ENCODE measurements around the gene KNDC1.
"Not testable (repeated sequence)": the region's sequence is repeated elsewhere in the genome, so short reads cannot be mapped to it uniquely, and the experiment has no call there.

KNDC1 gene

DNA sequence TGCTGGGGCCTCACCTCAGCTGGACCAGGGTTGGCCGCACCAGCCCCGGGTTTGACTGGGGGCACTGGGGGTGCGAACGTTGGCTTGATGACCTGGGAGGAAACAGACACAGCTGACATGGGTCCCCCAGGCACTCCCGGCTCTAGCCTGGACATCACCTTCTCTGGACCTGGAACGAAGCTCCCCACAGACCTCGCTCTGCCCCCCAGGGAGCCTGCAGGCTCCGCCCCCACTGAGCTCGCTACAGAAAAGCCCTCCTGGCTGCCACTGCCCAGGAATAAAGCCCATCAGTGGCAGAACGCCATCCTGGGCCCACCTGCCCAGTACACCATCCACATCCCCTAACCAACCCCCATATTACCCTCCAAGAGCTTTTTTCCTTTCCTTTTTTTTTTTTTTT lies 103.7 kb downstream of the KNDC1 start:
- no peak for DNase-seq

GRCh38 chr10:133264461-133264860 lies 104.4 kb downstream of the KNDC1 start:
- DNase-seq = no peak

DNA sequence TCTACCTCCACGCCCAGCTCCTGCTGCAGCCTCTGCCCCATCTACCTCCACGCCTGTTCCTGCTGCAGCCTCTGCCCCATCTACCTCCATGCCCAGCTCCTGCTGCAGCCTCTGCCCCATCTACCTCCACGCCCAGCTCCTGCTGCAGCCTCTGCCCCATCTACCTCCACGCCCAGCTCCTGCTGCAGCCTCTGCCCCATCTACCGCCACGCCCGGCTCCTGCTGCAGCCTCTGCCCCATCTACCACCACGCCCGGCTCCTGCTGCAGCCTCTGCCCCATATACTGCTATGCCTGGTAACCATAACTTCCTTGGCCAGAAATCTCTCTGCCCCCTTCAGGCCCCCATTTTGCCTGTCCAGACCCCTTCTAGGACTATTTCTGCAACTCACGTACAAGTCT lies 105.0 kb downstream of the KNDC1 start:
- DNase-seq = not testable (repeated sequence)

DNA sequence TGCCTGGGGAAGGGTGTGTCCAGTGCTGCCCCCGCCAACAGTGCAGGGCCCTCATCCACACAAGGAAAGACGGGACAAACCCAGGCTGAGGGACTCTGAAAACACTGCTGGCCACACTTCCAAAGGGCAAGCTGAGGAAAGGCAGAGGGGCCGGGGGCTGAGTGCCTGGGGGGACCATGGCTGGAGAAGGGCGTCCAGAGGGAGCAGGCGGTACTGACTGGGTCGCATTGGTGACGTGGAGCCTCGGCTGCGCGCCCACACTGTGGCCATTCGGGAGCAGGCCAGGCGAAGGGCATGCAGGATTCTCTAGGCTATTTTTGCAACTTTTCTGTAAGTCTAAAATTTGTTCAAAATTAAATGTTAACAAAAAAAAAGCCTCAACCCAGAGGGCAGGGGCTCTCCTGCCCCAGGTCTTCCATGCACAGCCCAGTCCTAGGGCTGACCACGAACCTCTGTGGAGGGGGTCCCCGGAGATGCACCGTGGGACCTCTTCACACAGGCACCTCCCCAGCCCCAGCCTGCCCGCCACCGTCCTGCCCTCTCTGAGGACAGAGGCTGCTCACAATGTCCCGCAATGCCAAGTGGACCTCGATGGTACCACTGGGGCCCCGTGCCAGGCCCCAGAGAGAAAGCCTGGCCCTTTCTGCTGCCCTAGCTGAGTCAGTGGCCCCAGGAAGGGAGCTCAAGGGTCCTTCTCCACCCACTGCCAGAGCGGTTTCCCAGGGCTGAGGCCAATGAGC lies 106.2 kb downstream of the KNDC1 start:
- DNase-seq = no peak

GRCh38 chr10:133267293-133267692 lies 107.3 kb downstream of the KNDC1 start:
- DNase-seq = no peak

- no peak for DNase-seq
Observed at GRCh38 chr10:133267829-133268228, 107.8 kb downstream of the KNDC1 start.

- no peak for DNase-seq
Observed at GRCh38 chr10:133268532-133268931, 108.5 kb downstream of the KNDC1 start.

DNA sequence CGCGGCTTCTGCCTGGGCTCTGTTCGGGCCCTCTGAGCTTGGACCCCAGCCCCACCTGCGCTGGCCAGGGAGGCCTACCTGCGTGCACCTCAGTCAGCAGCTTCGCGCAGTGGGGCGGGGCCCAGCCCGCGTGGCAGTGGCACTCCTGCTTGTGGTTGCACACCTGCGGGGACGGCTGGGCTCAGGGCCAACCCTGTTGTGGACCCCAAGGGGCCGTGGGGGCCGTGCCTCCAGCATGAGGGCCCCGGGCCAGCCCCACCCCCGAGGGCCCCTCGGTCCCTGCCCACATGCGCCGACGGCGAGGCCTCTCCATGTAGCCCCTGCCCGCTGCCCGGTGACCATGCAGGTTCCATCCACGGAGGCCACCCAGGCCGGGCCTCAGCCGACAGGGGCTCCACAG lies 109.3 kb downstream of the KNDC1 start:
- no peak for DNase-seq

- no peak for DNase-seq
Observed at GRCh38 chr10:133270204-133270603, 110.2 kb downstream of the KNDC1 start.

- DNase-seq = no peak
Observed at GRCh38 chr10:133270773-133271297, 110.8 kb downstream of the KNDC1 start.

GRCh38 chr10:133271521-133272300 lies 111.7 kb downstream of the KNDC1 start:
- DNase-seq = no peak

DNA sequence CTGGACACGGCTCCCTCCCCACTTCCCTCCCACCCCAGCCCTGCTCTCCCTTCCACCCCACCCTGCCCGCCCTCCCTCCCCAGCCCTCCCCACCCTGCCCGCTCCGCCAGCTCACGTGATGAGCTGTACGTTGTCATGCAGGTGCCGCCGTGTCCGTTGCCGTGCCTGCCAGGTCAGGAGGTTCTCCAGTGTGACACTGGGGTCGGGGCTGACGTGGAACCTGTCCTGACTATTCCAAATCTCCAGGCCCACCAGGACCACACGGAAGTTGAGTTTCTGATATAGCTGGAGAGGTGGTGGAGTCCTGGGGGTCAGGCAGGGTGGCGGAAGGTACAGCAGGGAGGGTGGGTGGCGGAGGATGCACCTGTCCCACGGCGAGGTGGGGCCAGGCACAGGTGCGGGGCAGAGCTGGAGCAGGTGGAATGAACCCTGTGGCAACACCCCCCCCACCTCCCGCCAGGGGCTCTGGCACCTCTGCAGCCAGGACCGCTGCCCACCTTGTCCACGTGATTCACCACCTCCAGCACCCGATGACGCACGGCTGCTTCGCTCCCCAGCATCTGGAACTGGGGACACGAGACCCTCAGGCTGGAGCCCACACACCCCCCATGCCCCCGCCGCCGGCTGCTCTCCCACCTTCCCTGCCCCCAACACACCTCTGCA lies 112.4 kb downstream of the KNDC1 start:
- DNase-seq = no peak

- no peak for DNase-seq
Observed at GRCh38 chr10:133272964-133273420, 113.0 kb downstream of the KNDC1 start.

DNA sequence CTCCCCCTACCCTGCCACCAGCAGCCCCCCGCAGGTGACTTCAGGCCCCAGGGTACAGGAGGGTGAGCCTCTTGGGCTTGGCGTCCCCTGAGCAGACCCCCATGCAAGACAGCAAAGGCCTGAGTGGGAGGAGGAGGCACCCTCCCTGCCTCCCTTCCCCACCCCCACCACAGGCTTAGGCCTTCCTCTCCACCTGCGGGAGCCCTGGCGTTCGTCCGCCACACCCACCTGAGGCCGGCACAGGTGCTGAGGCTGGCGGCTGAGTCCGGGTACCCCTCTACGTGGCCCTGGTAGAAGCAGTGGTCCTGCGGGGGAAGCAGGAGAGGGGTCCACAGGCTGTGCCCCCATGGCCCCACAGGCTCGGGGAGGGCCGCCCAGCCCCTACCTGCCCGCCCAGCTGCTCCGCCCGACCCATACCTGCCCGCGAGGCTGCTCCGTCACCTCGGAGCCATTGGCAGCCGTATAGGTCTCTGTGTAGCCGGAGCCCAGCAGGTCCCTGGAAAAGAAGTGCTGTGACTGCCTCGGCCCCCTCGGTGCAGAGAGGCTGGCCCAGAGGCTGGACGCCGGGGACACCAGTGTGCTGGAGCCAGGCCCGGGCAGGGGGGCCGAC lies 113.6 kb downstream of the KNDC1 start:
- no peak for DNase-seq

- DNase-seq = peak; percentile 27
Observed at GRCh38 chr10:133274751-133275683, 115.0 kb downstream of the KNDC1 start.

DNA sequence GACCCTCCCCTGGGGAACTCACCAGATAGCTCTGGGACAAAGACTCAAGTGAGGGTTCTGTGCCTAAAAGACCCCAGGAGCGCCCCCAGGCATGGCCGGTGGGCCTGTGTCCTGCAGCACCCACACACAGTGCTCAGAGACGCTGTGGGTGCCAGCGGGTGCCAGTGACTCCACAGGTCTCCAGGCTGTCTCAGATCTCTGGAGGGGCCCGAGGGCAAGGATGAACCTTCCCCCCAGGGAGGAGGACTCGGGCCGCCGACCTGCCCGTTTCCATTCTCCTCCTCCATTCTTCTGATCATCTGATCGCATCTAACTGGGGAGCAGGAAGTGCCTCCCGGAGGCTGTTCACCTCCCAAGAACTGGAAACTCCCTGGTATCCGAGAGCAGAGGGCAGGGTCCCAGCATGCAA lies 115.7 kb downstream of the KNDC1 start:
- peak; percentile 33 for DNase-seq

Data from NCI-H82 (cell line).